ENCODE results near the gene TMEM198.
A peak's percentile ranks its signal among the peaks of the same experiment; 100 is the strongest.

The TMEM198 gene

GRCh38 chr2:219545943-219546352, 2.1 kb downstream of the TMEM198 start:
- no peak for DNase-seq

- no peak for DNase-seq
These were observed 3.8 kb downstream of the TMEM198 start for GRCh38 chr2:219547621-219548020.

- DNase-seq, result no peak
These were observed 5.2 kb downstream of the TMEM198 start for GRCh38 chr2:219548990-219549389.

- no peak for DNase-seq
These were observed 5.8 kb downstream of the TMEM198 start for GRCh38 chr2:219549619-219550018.

GRCh38 chr2:219551441-219552381, 7.9 kb downstream of the TMEM198 start:
- DNase-seq, result peak in 1 of 2 experiments; percentile 34

GRCh38 chr2:219552382-219553167, 8.7 kb downstream of the TMEM198 start:
- peak; percentile 36 to 74 for DNase-seq

- no peak for DNase-seq
These were observed 9.3 kb downstream of the TMEM198 start for GRCh38 chr2:219553168-219553417.

- no peak for DNase-seq
These were observed 9.7 kb downstream of the TMEM198 start for GRCh38 chr2:219553463-219553963.

GRCh38 chr2:219554350-219554749, 10.5 kb downstream of the TMEM198 start:
- DNase-seq, result no peak

- no peak for DNase-seq
These were observed 12.1 kb downstream of the TMEM198 start for GRCh38 chr2:219555956-219556355.

GRCh38 chr2:219556413-219556812, 12.6 kb downstream of the TMEM198 start:
- DNase-seq, result no peak

GRCh38 chr2:219557320-219557719, 13.5 kb downstream of the TMEM198 start:
- DNase-seq, result no peak

GRCh38 chr2:219557791-219558785, 14.3 kb downstream of the TMEM198 start:
- no peak for DNase-seq

GRCh38 chr2:219559156-219559915, 15.5 kb downstream of the TMEM198 start:
- DNase-seq, result no peak

GRCh38 chr2:219560037-219560892, 16.4 kb downstream of the TMEM198 start:
- no peak for DNase-seq

GRCh38 chr2:219560893-219561178, 17.0 kb downstream of the TMEM198 start:
- no peak for DNase-seq

- no peak for DNase-seq
These were observed 17.6 kb downstream of the TMEM198 start for GRCh38 chr2:219561179-219562048.

- no peak for DNase-seq
These were observed 18.5 kb downstream of the TMEM198 start for GRCh38 chr2:219562049-219563020.

Measured in SW 1271 (cell line).